A673 (cell line): ENCODE data around the gene FAM162A.

Experiments used
- CTCF ChIP-seq: fragments of 300-800, 200-600 bp; sonication (generic); conservative IDR thresholded peaks from 2 replicates; pipeline ENCODE4 v1.5.1; 2017; ENCODE audit warnings: low read depth, mild to moderate bottlenecking, antibody characterized with exemption, low read length, moderate library complexity, mixed read lengths
- EZH2 ChIP-seq: fragments of 200-600 bp; sonication (generic); IDR thresholded peaks from 2 replicates; pipeline ENCODE4 v1.6.1; 2017; ENCODE audit warnings: borderline replicate concordance, low read depth, mild to moderate bottlenecking, mixed read lengths, antibody characterized with exemption, low read length; ENCODE audit not compliant: poor library complexity, severe bottlenecking

- TF ChIP-seq CTCF (no peak), EZH2 (no peak)
Observed at GRCh38 chr3:122350814-122351418, 33.1 kb upstream of the FAM162A start.
